Ovary (tissue), 3 donors: ENCODE measurements around the gene ITGAX.

ENCODE experiments used
- CTCF ChIP-seq, 3 donors: fragments of 450-650 bp in 2 of 3; fragments of 200-600 bp in 1 of 3; IDR thresholded peaks; one replicate each; pipeline versions ENCODE4 v1.5.1 to v1.8.0; 2016 to 2022; ENCODE audit warnings: antibody characterized with exemption in 3 of 3, mild to moderate bottlenecking in 1 of 3
- POLR2A ChIP-seq: fragments of 450-650 bp; IDR thresholded peaks from one replicate; pipeline ENCODE4 v1.6.1; 2017; ENCODE audit warnings: antibody characterized with exemption, mild to moderate bottlenecking, moderate library complexity
- donor health status: DM: no; HTN: no; CAD: no.

- TF ChIP-seq POLR2A = no peak
- TF ChIP-seq CTCF (IDR thresholded peaks at IDR 0.05) = no peak
Observed at GRCh38 chr16:31429314-31429713, 74.3 kb downstream of the ITGAX start.
